ENCODE data around the gene ZMYM4. TPM values are rescaled to one million over a fixed set of nuclear protein-coding genes. Genes with fewer than 3 reads are reported as not detected.

Gene ZMYM4
- total and polyA plus RNA-seq, 4 donors: 9.0 to 63.8 (median 21.7) TPM

DNA sequence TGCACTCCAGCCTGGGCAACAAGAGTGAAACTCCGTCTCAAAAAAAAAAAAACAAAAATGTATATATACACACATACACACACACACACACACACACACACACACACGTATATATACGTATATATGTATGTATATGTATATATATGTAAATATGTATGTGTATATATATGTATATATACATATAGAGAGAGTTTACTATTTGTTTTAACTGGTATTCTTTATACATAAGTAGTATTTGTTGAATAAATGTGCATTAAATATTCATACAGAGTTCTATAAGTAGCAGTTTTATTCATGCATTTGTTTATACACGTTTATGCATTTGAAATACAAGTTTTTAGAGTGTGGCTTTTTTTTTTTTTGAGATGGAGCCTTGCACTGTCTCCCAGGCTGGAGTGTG, 113.6 kb downstream of the ZMYM4 start:
- TF ChIP-seq, protein P1, sequence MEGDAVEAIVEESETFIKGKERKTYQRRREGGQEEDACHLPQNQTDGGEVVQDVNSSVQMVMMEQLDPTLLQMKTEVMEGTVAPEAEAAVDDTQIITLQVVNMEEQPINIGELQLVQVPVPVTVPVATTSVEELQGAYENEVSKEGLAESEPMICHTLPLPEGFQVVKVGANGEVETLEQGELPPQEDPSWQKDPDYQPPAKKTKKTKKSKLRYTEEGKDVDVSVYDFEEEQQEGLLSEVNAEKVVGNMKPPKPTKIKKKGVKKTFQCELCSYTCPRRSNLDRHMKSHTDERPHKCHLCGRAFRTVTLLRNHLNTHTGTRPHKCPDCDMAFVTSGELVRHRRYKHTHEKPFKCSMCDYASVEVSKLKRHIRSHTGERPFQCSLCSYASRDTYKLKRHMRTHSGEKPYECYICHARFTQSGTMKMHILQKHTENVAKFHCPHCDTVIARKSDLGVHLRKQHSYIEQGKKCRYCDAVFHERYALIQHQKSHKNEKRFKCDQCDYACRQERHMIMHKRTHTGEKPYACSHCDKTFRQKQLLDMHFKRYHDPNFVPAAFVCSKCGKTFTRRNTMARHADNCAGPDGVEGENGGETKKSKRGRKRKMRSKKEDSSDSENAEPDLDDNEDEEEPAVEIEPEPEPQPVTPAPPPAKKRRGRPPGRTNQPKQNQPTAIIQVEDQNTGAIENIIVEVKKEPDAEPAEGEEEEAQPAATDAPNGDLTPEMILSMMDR (IDR thresholded peaks at IDR 0.05; ENCODE audit: control extremely low read depth, extremely low read depth): no peak
- DNase-seq (no peak), ATAC-seq (ENCODE audit: insufficient read depth, low FRiP score) (no peak)

DNA sequence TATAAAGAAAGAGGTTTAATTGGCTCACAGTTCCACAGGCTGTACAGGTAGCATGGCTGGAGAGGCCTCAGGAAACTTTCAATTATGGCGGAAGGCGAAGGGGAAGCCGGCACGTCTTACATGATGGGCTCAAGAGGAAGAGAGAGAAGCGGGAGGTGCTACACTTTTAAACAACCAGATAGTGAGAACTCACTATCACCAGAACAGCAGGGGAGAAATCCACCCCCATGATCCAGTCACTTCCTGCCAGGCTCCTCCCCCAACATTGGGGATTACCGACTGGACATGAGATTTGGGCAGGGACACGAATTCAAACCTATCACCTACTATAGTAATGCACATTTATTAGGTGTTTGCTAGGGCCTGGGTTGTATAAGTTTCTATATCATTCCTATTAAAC, 117.8 kb downstream of the ZMYM4 start:
- H3K9me3 ChIP-seq (ENCODE audit: control insufficient read depth in 4 of 4, insufficient read depth in 3 of 4, low read length in 3 of 4): no peaks in the 10 kb centered on the region
- no peaks in the 10 kb centered on the region for H3K27me3 ChIP-seq (ENCODE audit: control insufficient read depth in 3 of 3, insufficient read depth in 3 of 3, low read length in 2 of 3)
- TF ChIP-seq, protein P1 (IDR thresholded peaks at IDR 0.05; ENCODE audit: control extremely low read depth, extremely low read depth): no peak
- no peaks in the 10 kb centered on the region for H3K4me1 ChIP-seq (ENCODE audit: control insufficient read depth in 5 of 5, insufficient read depth in 5 of 5, low read length in 5 of 5)
- ATAC-seq (ENCODE audit: insufficient read depth, low FRiP score) (no peak), DNase-seq (no peak)
- H3K36me3 ChIP-seq (ENCODE audit: control insufficient read depth in 4 of 4, insufficient read depth in 4 of 4, low read length in 4 of 4): peaks cover 2 to 31% (median 15%) of the 10 kb centered on the region in 4 donors
- 68 to 86% methylated on average over 7 of the region's 7 CpGs for WGBS, 2 donors
- no peak overlapping the region for H3K9ac ChIP-seq (ENCODE audit: insufficient read depth in 1 of 2, low read length in 2 of 2)
- H3K27ac ChIP-seq (ENCODE audit: low read depth in 1 of 2, low read length in 1 of 2): no peak overlapping the region
- H3K4me3 ChIP-seq: no peak overlapping the region

More for the DNA sequence above, 113.6 kb downstream of the ZMYM4 start:
- no peak overlapping the region for H3K27ac ChIP-seq (ENCODE audit: low read depth in 1 of 2, low read length in 1 of 2)
- no peak overlapping the region for H3K4me3 ChIP-seq
- no peak overlapping the region for H3K9ac ChIP-seq (ENCODE audit: insufficient read depth in 1 of 2, low read length in 2 of 2)
- no peaks in the 10 kb centered on the region for H3K27me3 ChIP-seq (ENCODE audit: control insufficient read depth in 3 of 3, insufficient read depth in 3 of 3, low read length in 2 of 3)
- H3K36me3 ChIP-seq (ENCODE audit: control insufficient read depth in 4 of 4, insufficient read depth in 4 of 4, low read length in 4 of 4): peaks cover 2 to 14% (median 11%) of the 10 kb centered on the region in 4 donors
- 88 to 92% methylated on average over 3 to 4 of the region's 4 CpGs for WGBS, 2 donors
- no peaks in the 10 kb centered on the region for H3K4me1 ChIP-seq (ENCODE audit: control insufficient read depth in 5 of 5, insufficient read depth in 5 of 5, low read length in 5 of 5)
- no peaks in the 10 kb centered on the region for H3K9me3 ChIP-seq (ENCODE audit: control insufficient read depth in 4 of 4, insufficient read depth in 3 of 4, low read length in 3 of 4)

DNA sequence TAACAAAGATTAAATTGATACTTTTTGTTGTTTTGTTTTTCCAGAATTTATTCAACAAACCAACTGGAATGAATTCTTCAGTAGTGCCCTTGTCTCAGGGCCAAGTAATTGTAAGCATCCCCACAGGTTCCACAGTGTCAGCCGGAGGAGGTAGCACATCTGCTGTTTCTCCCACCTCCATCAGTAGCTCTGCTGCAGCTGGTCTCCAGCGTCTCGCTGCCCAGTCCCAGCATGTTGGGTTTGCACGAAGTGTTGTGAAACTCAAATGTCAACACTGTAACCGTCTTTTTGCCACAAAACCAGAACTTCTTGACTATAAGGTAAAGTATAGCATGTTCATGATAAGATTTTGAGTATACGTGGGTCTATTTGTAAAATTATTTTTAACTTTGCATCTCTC, 118.5 kb downstream of the ZMYM4 start:
- no peaks in the 10 kb centered on the region for H3K27me3 ChIP-seq (ENCODE audit: control insufficient read depth in 3 of 3, insufficient read depth in 3 of 3, low read length in 2 of 3)
- no peak overlapping the region for H3K4me3 ChIP-seq
- no peak for DNase-seq
- peaks cover 2 to 31% (median 15%) of the 10 kb centered on the region in 4 donors for H3K36me3 ChIP-seq (ENCODE audit: control insufficient read depth in 4 of 4, insufficient read depth in 4 of 4, low read length in 4 of 4)
- WGBS, 2 donors: 32 to 75% methylated on average over 6 of the region's 6 CpGs
- no peak overlapping the region for H3K9ac ChIP-seq (ENCODE audit: insufficient read depth in 1 of 2, low read length in 2 of 2)
- no peak for ATAC-seq (ENCODE audit: insufficient read depth, low FRiP score)
- H3K9me3 ChIP-seq (ENCODE audit: control insufficient read depth in 4 of 4, insufficient read depth in 3 of 4, low read length in 3 of 4): no peaks in the 10 kb centered on the region
- H3K4me1 ChIP-seq (ENCODE audit: control insufficient read depth in 5 of 5, insufficient read depth in 5 of 5, low read length in 5 of 5): no peaks in the 10 kb centered on the region
- TF ChIP-seq, protein P1 (IDR thresholded peaks at IDR 0.05; ENCODE audit: control extremely low read depth, extremely low read depth): no peak
- H3K27ac ChIP-seq (ENCODE audit: low read depth in 1 of 2, low read length in 1 of 2): no peak overlapping the region
